Endometrial microvascular endothelial cells (primary cell): ENCODE measurements around the gene CHRNA1. TPM values are rescaled to one million over a fixed set of nuclear protein-coding genes. Genes with fewer than 3 reads are reported as not detected.

Experiments
- total RNA-seq: library from RNA; depleted of rRNA; stranded (reverse); fragments of >200 nt; gene quantifications from one replicate; pipeline ENCODE4 v1.2.3, GENCODE V29; 2015; ENCODE audit errors: inconsistent ontology term

The CHRNA1 gene
- total RNA-seq, 1 donor from 2014 or later, result not detected

Other genes starting within 250 kb of the CHRNA1 start
- gene WIPF1, start 166.7 kb downstream of the CHRNA1 start, total RNA-seq, result 15.3 TPM
- 26.0 TPM for gene CHN1, start 240.9 kb upstream of the CHRNA1 start, total RNA-seq